Neural progenitor cell (in vitro differentiated cells): Measurements from ENCODE around the gene RND2.

Experiments used
- CTCF ChIP-seq: fragments of 200-600 bp; sonication (generic); IDR thresholded peaks from 2 replicates; pipeline ENCODE4 v1.5.1; 2017; ENCODE audit warnings: antibody characterized with exemption, mild to moderate bottlenecking
- EZH2 ChIP-seq: fragments of 200-600 bp; sonication (generic); IDR thresholded peaks from 2 replicates; pipeline ENCODE4 v1.6.1; 2017; ENCODE audit warnings: antibody characterized with exemption, mild to moderate bottlenecking, moderate library complexity

- no peak for TF ChIP-seq CTCF
- TF ChIP-seq EZH2, result no peak
These were observed 18.3 kb downstream of the RND2 start for GRCh38 chr17:43043307-43043706.
